Neural cell (in vitro differentiated cells): ENCODE results near the gene SCYL3. TPM values are rescaled to one million over a fixed set of nuclear protein-coding genes. Genes with fewer than 3 reads are reported as not detected.

Experiments
- polyA plus RNA-seq: library from polyadenylated mRNA; depleted of rRNA; stranded (reverse); fragments of >200 nt; gene quantifications from 2 replicates; pipeline ENCODE4 v1.2.3, GENCODE V29; 2014
- small RNA-seq, 3 experiments: library from RNA; depleted of rRNA; stranded (forward); fragments of <200 nt; gene quantifications; one replicate each; pipeline ENCODE3, GENCODE V24; 2012

Gene SCYL3
- polyA plus RNA-seq, 1 donor from 2014 or later = 13.1 TPM

Small RNA genes lying within 50 kb of the gene (small RNA-seq; reads per million reads assigned to genes)
- 0 to 0.13 (median 0.13) reads per million in 3 experiments for gene RN7SL333P

Other genes with a start within 250 kb of the SCYL3 start
- gene SELL, start 182.3 kb downstream of the SCYL3 start, polyA plus RNA-seq = not detected in 2 replicates
- gene SELE, start 159.8 kb downstream of the SCYL3 start, polyA plus RNA-seq = not detected in 2 replicates
- gene METTL18, start 99.0 kb downstream of the SCYL3 start, polyA plus RNA-seq = 7.0 and 8.5 TPM in 2 replicates
- 252 and 256 TPM in 2 replicates for gene KIFAP3, start 180.8 kb upstream of the SCYL3 start, polyA plus RNA-seq